H9 (cell line): Measurements from ENCODE around the gene IL10. TPM values are rescaled to one million over a fixed set of nuclear protein-coding genes. Genes with fewer than 3 reads are reported as not detected.

Source experiments
- DNase-seq: peaks from one replicate; pipeline ENCODE4 v3.0.0-alpha.2; 2017
- H2AFZ ChIP-seq: one replicate; pipeline ENCODE4 v1.6.1; 2013; ENCODE audit warnings: mild to moderate bottlenecking, low read length, control low read depth, moderate library complexity
- H2AK5ac ChIP-seq: 2 replicates; pipeline ENCODE4 v1.6.1; 2013; ENCODE audit warnings: low read length, control low read depth, mixed read lengths; ENCODE audit not compliant: insufficient read length
- H2BK120ac ChIP-seq: one replicate; pipeline ENCODE4 v1.6.1; 2013; ENCODE audit warnings: low read depth, mild to moderate bottlenecking, low read length, control low read depth, inconsistent platforms; ENCODE audit not compliant: poor library complexity, severe bottlenecking
- H2BK12ac ChIP-seq: 2 replicates; pipeline ENCODE4 v1.6.1; 2013; ENCODE audit warnings: low read length, control low read depth, mixed read lengths, low read depth; ENCODE audit not compliant: insufficient read length
- H2BK15ac ChIP-seq: 2 replicates; pipeline ENCODE4 v1.6.1; 2013; ENCODE audit warnings: low read depth, low read length, control low read depth
- H2BK20ac ChIP-seq: one replicate; pipeline ENCODE4 v1.6.1; 2013; ENCODE audit warnings: low read depth, mild to moderate bottlenecking, low read length, control low read depth, inconsistent platforms; ENCODE audit not compliant: poor library complexity, severe bottlenecking
- H2BK5ac ChIP-seq: 2 replicates; pipeline ENCODE4 v1.6.1; 2013; ENCODE audit warnings: low read length, control low read depth, mixed read lengths; ENCODE audit not compliant: insufficient read length
- H3K14ac ChIP-seq: 2 replicates; pipeline ENCODE4 v1.6.1; 2013; ENCODE audit warnings: low read length, control low read depth; ENCODE audit not compliant: insufficient read depth
- H3K18ac ChIP-seq: 2 replicates; pipeline ENCODE4 v1.6.1; 2013; ENCODE audit warnings: low read depth, mild to moderate bottlenecking, mixed read lengths, low read length, control low read depth; ENCODE audit not compliant: insufficient read length
- H3K23ac ChIP-seq: 2 replicates; pipeline ENCODE4 v1.6.1; 2013; ENCODE audit warnings: low read length, control low read depth, mixed read lengths, low read depth; ENCODE audit not compliant: insufficient read length
- H3K23me2 ChIP-seq: 2 replicates; pipeline ENCODE4 v1.6.1; 2013; ENCODE audit warnings: low read depth, mild to moderate bottlenecking, mixed read lengths, low read length, control low read depth; ENCODE audit not compliant: insufficient read length, poor library complexity, severe bottlenecking
- H3K27ac ChIP-seq: 2 replicates; pipeline ENCODE4 v1.5.1; 2013; ENCODE audit warnings: low read length, control low read depth, mixed read lengths, low read depth; ENCODE audit not compliant: insufficient read length
- H3K27me3 ChIP-seq: 2 replicates; pipeline ENCODE4 v1.6.1; 2013; ENCODE audit warnings: low read length, control low read depth, inconsistent platforms; ENCODE audit not compliant: insufficient read depth
- H3K4ac ChIP-seq: 2 replicates; pipeline ENCODE4 v1.6.1; 2013; ENCODE audit warnings: low read depth, mild to moderate bottlenecking, control low read depth, inconsistent platforms, low read length, moderate library complexity
- H3K4me1 ChIP-seq: 2 replicates; pipeline ENCODE4 v1.6.1; 2013; ENCODE audit warnings: low read length, control low read depth, inconsistent platforms; ENCODE audit not compliant: insufficient read depth
- H3K4me2 ChIP-seq: 2 replicates; pipeline ENCODE4 v1.6.1; 2013; ENCODE audit warnings: low read length, control low read depth, mixed read lengths; ENCODE audit not compliant: insufficient read length, insufficient read depth
- H3K56ac ChIP-seq: 2 replicates; pipeline ENCODE4 v1.6.1; 2013; ENCODE audit warnings: low read depth, mild to moderate bottlenecking, mixed read lengths, low read length, control low read depth; ENCODE audit not compliant: insufficient read length
- H3K79me1 ChIP-seq: 2 replicates; pipeline ENCODE4 v1.6.1; 2013; ENCODE audit warnings: low read depth, mild to moderate bottlenecking, moderate library complexity, low read length, control low read depth, inconsistent platforms; ENCODE audit not compliant: insufficient read depth, poor library complexity, severe bottlenecking
- H3K79me2 ChIP-seq: 2 replicates; pipeline ENCODE4 v1.6.1; 2013; ENCODE audit warnings: low read length, control low read depth, inconsistent platforms; ENCODE audit not compliant: insufficient read depth
- H3K9ac ChIP-seq: 2 replicates; pipeline ENCODE4 v1.6.1; 2013; ENCODE audit warnings: low read length, control low read depth, mixed read lengths; ENCODE audit not compliant: insufficient read length; ENCODE audit errors: extremely low read depth
- H3K9me3 ChIP-seq: one replicate; pipeline ENCODE4 v1.6.1; 2013; ENCODE audit warnings: low read depth, low read length, inconsistent platforms; ENCODE audit not compliant: control insufficient read depth
- H3T11ph ChIP-seq: one replicate; pipeline ENCODE4 v1.6.1; 2013; ENCODE audit warnings: mild to moderate bottlenecking, low read length, control low read depth, inconsistent platforms
- H4K20me1 ChIP-seq: one replicate; pipeline ENCODE4 v1.6.1; 2013; ENCODE audit not compliant: control insufficient read depth, insufficient read length, insufficient read depth
- H4K5ac ChIP-seq: 2 replicates; pipeline ENCODE4 v1.6.1; 2013; ENCODE audit warnings: low read depth, mild to moderate bottlenecking, mixed read lengths, low read length, control low read depth; ENCODE audit not compliant: insufficient read length
- H4K8ac ChIP-seq: replicated peaks from 2 replicates; pipeline ENCODE4 v1.6.1; 2013; ENCODE audit warnings: low read length, control low read depth, mixed read lengths, low read depth; ENCODE audit not compliant: insufficient read length
- H4K91ac ChIP-seq: 2 replicates; pipeline ENCODE4 v1.6.1; 2013; ENCODE audit warnings: low read depth, mild to moderate bottlenecking, moderate library complexity, mixed read lengths, low read length, control low read depth; ENCODE audit not compliant: insufficient read length
- H3K27ac Mint-ChIP-seq, 3 experiments: 2 replicates in 2 of 3; 3 replicates in 1 of 3; pipeline ENCODE4 v1.8.0; 2020 to 2021; ENCODE audit warnings: mixed read lengths in 3 of 3, mild to moderate bottlenecking in 1 of 3, moderate library complexity in 1 of 3
- H3K27me3 Mint-ChIP-seq: 2 replicates; pipeline ENCODE4 v1.8.0; 2021; ENCODE audit warnings: low read depth, mild to moderate bottlenecking, moderate library complexity, mixed read lengths
- H3K36me3 Mint-ChIP-seq, 3 experiments: 2 replicates in 2 of 3; 3 replicates in 1 of 3; pipeline ENCODE4 v1.8.0; 2020 to 2021; ENCODE audit warnings: low read depth in 3 of 3, mixed read lengths in 3 of 3; ENCODE audit not compliant: insufficient read depth in 1 of 3
- H3K4me1 Mint-ChIP-seq, 2 experiments: 2 replicates each; pipeline ENCODE4 v1.8.0; 2020; ENCODE audit warnings: mixed read lengths in 2 of 2
- H3K4me3 Mint-ChIP-seq, 2 experiments: 2 replicates in 1 of 2; 3 replicates in 1 of 2; pipeline ENCODE4 v1.8.0; 2020 to 2021; ENCODE audit warnings: mild to moderate bottlenecking in 2 of 2, mixed read lengths in 2 of 2, moderate library complexity in 1 of 2
- H3K9me3 Mint-ChIP-seq, 2 experiments: 2 replicates in 1 of 2; 3 replicates in 1 of 2; pipeline ENCODE4 v1.8.0; 2020; ENCODE audit warnings: mild to moderate bottlenecking in 2 of 2, mixed read lengths in 2 of 2, moderate library complexity in 1 of 2
- WGBS: extraction: QIAGEN DNeasy Blood & Tissue Kit; methylation state at CpG from one replicate; pipeline ENCODE4 v1.1.7; 2013; ENCODE audit warnings: missing lambda C conversion rate, low lambda C conversion rate, mixed read lengths; ENCODE audit not compliant: insufficient read length; ENCODE audit errors: extremely low coverage; 5-methylcytosine and 5-hydroxymethylcytosine counted together
- total RNA-seq: library from RNA; stranded (reverse); gene quantifications from 2 replicates; pipeline ENCODE4 v1.2.1, GENCODE V29; 2021
- TF ChIP-seq, protein P1 (sequence below): fragments of 200-600 bp; sonication (generic); conservative IDR thresholded peaks from 3 replicates; pipeline ENCODE4 v1.8.0; 2021; ENCODE audit warnings: antibody characterized with exemption, mild to moderate bottlenecking

The IL10 gene
- total RNA-seq, 1 experiment from 2014 or later = not detected

DNA sequence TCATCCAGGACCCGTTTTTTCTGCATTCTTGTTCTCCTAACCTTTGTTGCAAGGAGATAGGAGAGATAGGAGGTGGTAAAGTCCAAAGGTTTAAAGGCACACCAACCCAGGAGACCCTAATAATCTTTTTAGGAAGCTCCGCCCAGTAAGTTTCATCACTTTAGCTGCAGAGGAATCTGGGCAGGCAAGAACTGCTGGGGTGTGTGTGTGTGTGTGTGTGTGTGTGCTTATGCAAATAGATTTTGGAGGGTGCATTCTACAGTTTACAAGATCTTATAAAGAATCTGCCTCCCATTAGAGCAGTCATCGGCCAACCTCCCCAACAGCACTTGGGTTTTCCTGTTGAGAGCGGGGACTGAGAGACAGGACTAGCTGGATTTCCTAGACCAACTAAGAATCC is 3.9 kb upstream of the IL10 start:
- TF ChIP-seq, protein P1, sequence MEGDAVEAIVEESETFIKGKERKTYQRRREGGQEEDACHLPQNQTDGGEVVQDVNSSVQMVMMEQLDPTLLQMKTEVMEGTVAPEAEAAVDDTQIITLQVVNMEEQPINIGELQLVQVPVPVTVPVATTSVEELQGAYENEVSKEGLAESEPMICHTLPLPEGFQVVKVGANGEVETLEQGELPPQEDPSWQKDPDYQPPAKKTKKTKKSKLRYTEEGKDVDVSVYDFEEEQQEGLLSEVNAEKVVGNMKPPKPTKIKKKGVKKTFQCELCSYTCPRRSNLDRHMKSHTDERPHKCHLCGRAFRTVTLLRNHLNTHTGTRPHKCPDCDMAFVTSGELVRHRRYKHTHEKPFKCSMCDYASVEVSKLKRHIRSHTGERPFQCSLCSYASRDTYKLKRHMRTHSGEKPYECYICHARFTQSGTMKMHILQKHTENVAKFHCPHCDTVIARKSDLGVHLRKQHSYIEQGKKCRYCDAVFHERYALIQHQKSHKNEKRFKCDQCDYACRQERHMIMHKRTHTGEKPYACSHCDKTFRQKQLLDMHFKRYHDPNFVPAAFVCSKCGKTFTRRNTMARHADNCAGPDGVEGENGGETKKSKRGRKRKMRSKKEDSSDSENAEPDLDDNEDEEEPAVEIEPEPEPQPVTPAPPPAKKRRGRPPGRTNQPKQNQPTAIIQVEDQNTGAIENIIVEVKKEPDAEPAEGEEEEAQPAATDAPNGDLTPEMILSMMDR = no peak
- Histone ChIP-seq H3K18ac (no peak overlapping the region), H3K79me2 (no peaks in the 10 kb centered on the region), H4K20me1 (no peaks in the 10 kb centered on the region), H2BK15ac (no peak overlapping the region), H4K5ac (no peak overlapping the region), H3K56ac (no peak overlapping the region), H3K23me2 (no peaks in the 10 kb centered on the region), H3K4me1 (no peaks in the 10 kb centered on the region), H4K8ac (no peak overlapping the region), H2AFZ (no peak overlapping the region), H3K4me2 (no peak overlapping the region), H2BK120ac (no peak overlapping the region), H3K79me1 (no peaks in the 10 kb centered on the region), H3K27me3 (no peaks in the 10 kb centered on the region), H3K4ac (no peak overlapping the region), H4K91ac (no peak overlapping the region), H3K23ac (no peak overlapping the region), H2BK20ac (no peak overlapping the region), H3K27ac (no peak overlapping the region), H3K14ac (no peak overlapping the region), H3T11ph (no peak overlapping the region), H3K9me3 (no peaks in the 10 kb centered on the region), H2BK12ac (no peak overlapping the region), H3K9ac (no peak overlapping the region), H2AK5ac (no peak overlapping the region), H2BK5ac (no peak overlapping the region)
- H3K4me1 Mint-ChIP-seq = peaks cover under 1 to 6% of the 10 kb centered on the region in 2 experiments
- WGBS = no CpG with 5 or more reads among the region's 4 CpGs
- DNase-seq = no peak
- H3K9me3 Mint-ChIP-seq = no peaks in the 10 kb centered on the region
- H3K36me3 Mint-ChIP-seq = no peaks in the 10 kb centered on the region
- no peak overlapping the region for H3K4me3 Mint-ChIP-seq
- no peak overlapping the region for H3K27ac Mint-ChIP-seq
- peaks cover 9% of the 10 kb centered on the region for H3K27me3 Mint-ChIP-seq
